Glutamatergic neuron (in vitro differentiated cells): ENCODE results near the gene ARHGAP25. TPM values are rescaled to one million over a fixed set of nuclear protein-coding genes. Genes with fewer than 3 reads are reported as not detected.

ENCODE experiments used
- DNase-seq: peaks from one replicate; pipeline ENCODE4 v3.0.0; 2022
- H3K27ac Mint-ChIP-seq: one replicate; pipeline ENCODE4 v1.8.0; 2020; ENCODE audit warnings: mild to moderate bottlenecking, mixed read lengths, inconsistent platforms; ENCODE audit not compliant: unreplicated experiment
- H3K27me3 Mint-ChIP-seq: one replicate; pipeline ENCODE4 v1.8.0; 2020; ENCODE audit warnings: mild to moderate bottlenecking, moderate library complexity, mixed read lengths, inconsistent platforms; ENCODE audit not compliant: unreplicated experiment
- H3K36me3 Mint-ChIP-seq: one replicate; pipeline ENCODE4 v1.8.0; 2020; ENCODE audit warnings: mild to moderate bottlenecking, mixed read lengths, inconsistent platforms; ENCODE audit not compliant: unreplicated experiment
- H3K4me1 Mint-ChIP-seq: one replicate; pipeline ENCODE4 v1.8.0; 2020; ENCODE audit warnings: mild to moderate bottlenecking, low read depth, mixed read lengths, inconsistent platforms; ENCODE audit not compliant: unreplicated experiment
- H3K4me3 Mint-ChIP-seq: one replicate; pipeline ENCODE4 v1.8.0; 2020; ENCODE audit warnings: mild to moderate bottlenecking, mixed read lengths, inconsistent platforms; ENCODE audit not compliant: unreplicated experiment
- H3K9me3 Mint-ChIP-seq: one replicate; pipeline ENCODE4 v1.8.0; 2020; ENCODE audit warnings: mild to moderate bottlenecking, moderate library complexity, mixed read lengths, inconsistent platforms; ENCODE audit not compliant: unreplicated experiment
- CTCF ChIP-seq: fragments of 200-600 bp; sonication (generic); IDR thresholded peaks from one replicate; pipeline ENCODE4 v1.5.0; 2021; ENCODE audit not compliant: partially characterized antibody, unreplicated experiment
- total RNA-seq: library from RNA; stranded (reverse); fragmentation: NEBNext Ultra II Directional; extraction: Animal tissue kit (Norgen Biotek cat#: 25700); gene quantifications from one replicate; pipeline ENCODE4 v1.2.1, GENCODE V29; 2021; ENCODE audit not compliant: unreplicated experiment

The ARHGAP25 gene
- total RNA-seq, 1 donor from 2014 or later, result 1.4 TPM

GRCh38 chr2:68741805-68742306 is 7.2 kb downstream of the ARHGAP25 start:
- no peak for TF ChIP-seq CTCF
- Mint-ChIP-seq H3K4me1 (peaks cover 3% of the 10 kb centered on the region), H3K9me3 (no peaks in the 10 kb centered on the region), H3K27me3 (peaks cover 3% of the 10 kb centered on the region), H3K4me3 (no peak overlapping the region), H3K36me3 (no peaks in the 10 kb centered on the region), H3K27ac (no peak overlapping the region)
- DNase-seq, result no peak

- peaks cover 3% of the 10 kb centered on the region for H3K4me1 Mint-ChIP-seq
- no peak overlapping the region for H3K27ac Mint-ChIP-seq
- no peaks in the 10 kb centered on the region for H3K36me3 Mint-ChIP-seq
- H3K4me3 Mint-ChIP-seq, result no peak overlapping the region
- H3K27me3 Mint-ChIP-seq, result peaks cover 3% of the 10 kb centered on the region
- DNase-seq, result no peak
- no peak for TF ChIP-seq CTCF
- H3K9me3 Mint-ChIP-seq, result no peaks in the 10 kb centered on the region
Measured at GRCh38 chr2:68742626-68743415, 8.2 kb downstream of the ARHGAP25 start.

- no peak for TF ChIP-seq CTCF
Measured at GRCh38 chr2:68743531-68743930, 8.9 kb downstream of the ARHGAP25 start.

GRCh38 chr2:68744366-68744912 is 9.8 kb downstream of the ARHGAP25 start:
- Mint-ChIP-seq H3K36me3 (no peaks in the 10 kb centered on the region), H3K9me3 (no peaks in the 10 kb centered on the region), H3K4me3 (no peak overlapping the region), H3K4me1 (peaks cover 3% of the 10 kb centered on the region), H3K27ac (no peak overlapping the region), H3K27me3 (peaks cover 3% of the 10 kb centered on the region)
- no peak for TF ChIP-seq CTCF
- DNase-seq, result no peak

More at GRCh38 chr2:68743531-68743930, 8.9 kb downstream of the ARHGAP25 start:
- Mint-ChIP-seq H3K27ac (no peak overlapping the region), H3K4me1 (peaks cover 3% of the 10 kb centered on the region), H3K9me3 (no peaks in the 10 kb centered on the region), H3K27me3 (peaks cover 3% of the 10 kb centered on the region), H3K4me3 (no peak overlapping the region), H3K36me3 (no peaks in the 10 kb centered on the region)
- DNase-seq, result no peak

- H3K4me3 Mint-ChIP-seq, result no peak overlapping the region
- no peak for DNase-seq
- H3K27me3 Mint-ChIP-seq, result peaks cover 3% of the 10 kb centered on the region
- H3K36me3 Mint-ChIP-seq, result no peaks in the 10 kb centered on the region
- H3K27ac Mint-ChIP-seq, result no peak overlapping the region
- H3K4me1 Mint-ChIP-seq, result peaks cover 3% of the 10 kb centered on the region
- H3K9me3 Mint-ChIP-seq, result no peaks in the 10 kb centered on the region
- TF ChIP-seq CTCF, result no peak
Measured at GRCh38 chr2:68745006-68745405, 10.4 kb downstream of the ARHGAP25 start.
